Activated B cell treated with CpG ODN at 0.5 μM for 24 hours (primary cell): ENCODE data around the gene FGF2. TPM values are rescaled to one million over a fixed set of nuclear protein-coding genes. Genes with fewer than 3 reads are reported as not detected.
"Not testable (repeated sequence)": the region's sequence is repeated elsewhere in the genome, so short reads cannot be mapped to it uniquely, and the experiment has no call there.

ENCODE experiments used
- ATAC-seq: fragments of 200-7000 bp; cut with Tn5 transposase; one replicate; pipeline ENCODE4 v1.10.0; 2021; ENCODE audit warnings: low read depth, mild to moderate bottlenecking, moderate library complexity
- CTCF ChIA-PET: fragments of 350-600 bp; sonication (Branson Sonifier 250); formaldehyde crosslinking; loops from one replicate; lab custom pipeline; 2021; ENCODE audit warnings: antibody characterized with exemption; lab: Charles Lee
- POLR2A ChIA-PET: fragments of 350-600 bp; sonication (Branson Sonifier 250); formaldehyde crosslinking; loops from one replicate; lab custom pipeline; 2021; ENCODE audit warnings: antibody characterized with exemption; lab: Charles Lee
- DNase-seq: peaks from one replicate; pipeline ENCODE4 v3.0.0; 2022
- H3K27ac Mint-ChIP-seq: one replicate; pipeline ENCODE4 v1.8.0; 2020; ENCODE audit warnings: mixed read lengths
- H3K27me3 Mint-ChIP-seq: one replicate; pipeline ENCODE4 v1.8.0; 2021; ENCODE audit warnings: mixed read lengths
- H3K36me3 Mint-ChIP-seq: one replicate; pipeline ENCODE4 v1.8.0; 2021; ENCODE audit warnings: low read depth, mixed read lengths
- H3K4me1 Mint-ChIP-seq: one replicate; pipeline ENCODE4 v1.8.0; 2021; ENCODE audit warnings: mixed read lengths
- H3K4me3 Mint-ChIP-seq: one replicate; pipeline ENCODE4 v1.8.0; 2020; ENCODE audit warnings: mild to moderate bottlenecking, mixed read lengths
- H3K9me3 Mint-ChIP-seq: one replicate; pipeline ENCODE4 v1.8.0; 2020; ENCODE audit warnings: mixed read lengths
- intact Hi-C: fragments of 100-400 bp; cut with micrococcal nuclease; formaldehyde crosslinking; loops from one replicate; pipeline ENCODE4 v1.15.1; 2024
- total RNA-seq: library from RNA; stranded (reverse); gene quantifications from 2 replicates; pipeline ENCODE4 v1.2.3, GENCODE V29; 2022
- TF ChIP-seq, protein P1 (sequence below): fragments of 200-600 bp; IDR thresholded peaks from one replicate; pipeline ENCODE4 v1.8.0; 2022; ENCODE audit warnings: antibody characterized with exemption, mild to moderate bottlenecking

Gene FGF2
- total RNA-seq, 1 donor from 2014 or later = 0.29 TPM

DNA sequence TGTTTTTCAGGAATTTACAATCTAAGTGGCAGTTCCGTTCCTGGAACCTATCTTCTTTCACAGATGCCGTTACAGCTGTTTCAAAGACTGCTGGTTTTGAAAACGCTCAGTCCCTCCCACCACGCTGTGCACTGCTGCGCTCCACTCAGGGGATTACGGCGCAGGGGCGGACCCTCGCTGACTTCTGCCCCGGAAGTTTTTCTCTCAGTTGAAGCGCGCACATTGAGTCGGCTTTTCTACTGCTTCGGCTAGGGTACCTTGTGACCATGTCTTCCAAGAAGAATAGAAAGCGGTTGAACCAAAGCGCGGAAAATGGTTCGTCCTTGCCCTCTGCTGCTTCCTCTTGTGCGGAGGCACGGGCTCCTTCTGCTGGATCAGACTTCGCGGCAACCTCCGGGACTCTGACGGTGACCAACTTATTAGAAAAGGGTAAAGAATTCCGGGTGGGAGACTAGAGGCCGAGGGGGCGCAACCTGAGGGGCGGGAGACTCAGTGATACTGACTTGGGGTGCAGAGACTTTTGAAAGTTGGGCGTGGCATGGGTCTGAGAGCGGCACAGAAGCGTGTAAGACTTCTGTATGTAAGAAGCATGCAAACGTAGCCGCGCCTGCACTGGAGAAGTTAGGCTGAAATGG, 96.4 kb downstream of the FGF2 start:
- POLR2A ChIA-PET = interaction anchor here (0.8 to 1.1 kb wide), 2 partner anchors 165 to 191 kb away, joined by 3 to 5 read pairs; partner anchors contain the start of gene BBS12
- intact Hi-C loops = loop anchor here (1.0 to 10.0 kb wide), 8 partner anchors 95 to 1342 kb away; partner anchors contain the start of genes BBS12, BBS7, BLTP1 and CCNA2
- Mint-ChIP-seq H3K27ac (peak overlapping the region; percentile 91), H3K36me3 (peaks cover 11% of the 10 kb centered on the region), H3K9me3 (no peaks in the 10 kb centered on the region), H3K4me1 (peaks cover 13% of the 10 kb centered on the region), H3K27me3 (no peaks in the 10 kb centered on the region), H3K4me3 (peak overlapping the region; percentile 98)
- peak; percentile 97 for ATAC-seq
- CTCF ChIA-PET = interaction anchor here (3.1 kb wide), 1 partner anchor 8 kb away, joined by 16 read pairs; no protein-coding TSS in a partner anchor
- DNase-seq = peak; percentile 70
- TF ChIP-seq, protein P1, sequence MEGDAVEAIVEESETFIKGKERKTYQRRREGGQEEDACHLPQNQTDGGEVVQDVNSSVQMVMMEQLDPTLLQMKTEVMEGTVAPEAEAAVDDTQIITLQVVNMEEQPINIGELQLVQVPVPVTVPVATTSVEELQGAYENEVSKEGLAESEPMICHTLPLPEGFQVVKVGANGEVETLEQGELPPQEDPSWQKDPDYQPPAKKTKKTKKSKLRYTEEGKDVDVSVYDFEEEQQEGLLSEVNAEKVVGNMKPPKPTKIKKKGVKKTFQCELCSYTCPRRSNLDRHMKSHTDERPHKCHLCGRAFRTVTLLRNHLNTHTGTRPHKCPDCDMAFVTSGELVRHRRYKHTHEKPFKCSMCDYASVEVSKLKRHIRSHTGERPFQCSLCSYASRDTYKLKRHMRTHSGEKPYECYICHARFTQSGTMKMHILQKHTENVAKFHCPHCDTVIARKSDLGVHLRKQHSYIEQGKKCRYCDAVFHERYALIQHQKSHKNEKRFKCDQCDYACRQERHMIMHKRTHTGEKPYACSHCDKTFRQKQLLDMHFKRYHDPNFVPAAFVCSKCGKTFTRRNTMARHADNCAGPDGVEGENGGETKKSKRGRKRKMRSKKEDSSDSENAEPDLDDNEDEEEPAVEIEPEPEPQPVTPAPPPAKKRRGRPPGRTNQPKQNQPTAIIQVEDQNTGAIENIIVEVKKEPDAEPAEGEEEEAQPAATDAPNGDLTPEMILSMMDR = no peak

DNA sequence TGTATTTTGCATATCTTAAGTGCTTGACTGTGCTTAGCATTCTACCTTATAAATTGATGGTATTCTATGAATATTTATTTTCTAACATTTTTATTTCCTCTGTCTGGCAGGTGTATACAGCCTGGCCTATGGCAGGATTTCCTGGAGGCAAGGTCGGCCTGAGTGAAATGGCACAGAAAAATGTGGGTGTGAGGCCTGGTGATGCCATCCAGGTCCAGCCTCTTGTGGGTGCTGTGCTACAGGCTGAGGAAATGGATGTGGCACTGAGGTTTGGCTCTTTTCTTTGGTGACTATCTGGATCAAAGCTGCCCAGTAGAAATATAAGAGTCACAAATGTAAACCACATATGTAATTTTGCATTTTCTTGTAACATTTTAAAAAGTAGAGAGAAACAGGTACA, 102.3 kb downstream of the FGF2 start:
- Mint-ChIP-seq H3K4me1 (no peaks in the 10 kb centered on the region), H3K4me3 (no peak overlapping the region), H3K27me3 (no peaks in the 10 kb centered on the region), H3K9me3 (no peaks in the 10 kb centered on the region), H3K36me3 (peaks cover 34% of the 10 kb centered on the region), H3K27ac (no peak overlapping the region)
- CTCF ChIA-PET = interaction anchor here (1.3 to 4.0 kb wide), 2 partner anchors 171 to 212 kb away, joined by 3 to 32 read pairs; no protein-coding TSS in a partner anchor
- ATAC-seq (no peak), DNase-seq (no peak)
- POLR2A ChIA-PET = no interaction called here
- TF ChIP-seq, protein P1 = no peak
- intact Hi-C loops = loop anchor here (10.0 kb wide), 1 partner anchor 1336 kb away; no protein-coding TSS in a partner anchor

DNA sequence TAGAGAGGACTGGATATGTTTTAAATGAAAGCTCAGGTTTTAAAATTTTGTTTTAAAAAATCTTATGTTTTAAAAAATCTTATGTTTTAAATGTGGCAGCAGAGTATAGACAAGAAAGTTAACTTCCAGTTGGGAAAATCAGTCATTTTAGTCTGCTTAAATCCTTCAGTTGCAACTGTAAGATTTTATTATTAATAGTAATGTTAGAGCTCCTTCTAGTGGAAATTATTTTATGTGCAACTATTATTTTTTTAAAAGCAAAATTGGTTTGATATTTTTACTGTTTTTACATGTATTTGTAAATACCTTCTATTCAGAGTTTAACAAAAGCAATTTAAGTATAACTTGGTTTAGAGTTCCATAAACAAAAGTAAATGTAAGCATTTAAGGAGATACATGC, 104.2 kb downstream of the FGF2 start:
- Mint-ChIP-seq H3K4me3 (no peak overlapping the region), H3K27me3 (no peaks in the 10 kb centered on the region), H3K27ac (no peak overlapping the region), H3K36me3 (peaks cover 49% of the 10 kb centered on the region), H3K9me3 (no peaks in the 10 kb centered on the region), H3K4me1 (no peaks in the 10 kb centered on the region)
- no peak for DNase-seq
- TF ChIP-seq, protein P1 = peak; percentile 16
- intact Hi-C loops = loop anchor here (1.0 to 10.0 kb wide), 8 partner anchors 173 to 1031 kb away; partner anchors contain the start of genes BBS12 and TRPC3
- no peak for ATAC-seq
- ChIA-PET CTCF (interaction anchor here (0.9 to 4.0 kb wide), 9 partner anchors 10 to 1030 kb away, joined by 3 to 32 read pairs (median 6); partner anchors contain the start of genes BBS12 and NUDT6), POLR2A (no interaction called here)

DNA sequence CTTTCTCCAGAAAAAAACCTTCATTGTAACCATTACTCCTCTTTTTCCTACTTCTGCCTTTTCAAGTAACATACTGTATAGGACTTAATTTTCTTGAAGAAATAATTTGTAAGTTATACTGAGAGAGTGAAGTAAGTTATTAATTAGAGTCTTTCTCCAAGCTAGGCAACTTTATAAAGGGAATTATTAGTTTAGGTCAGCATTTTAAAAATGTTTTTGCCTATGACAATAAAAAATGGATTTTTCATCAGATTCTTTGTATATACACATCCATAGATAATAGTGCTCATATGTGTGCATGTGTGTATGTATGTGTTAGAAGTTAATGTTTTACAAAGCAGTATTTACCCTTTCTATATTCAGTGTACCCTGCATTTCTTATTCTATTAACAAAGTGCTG, 106.1 kb downstream of the FGF2 start:
- H3K9me3 Mint-ChIP-seq = no peaks in the 10 kb centered on the region
- intact Hi-C loops = loop anchor here (5.0 to 10.0 kb wide), 3 partner anchors 215 to 980 kb away; partner anchors contain the start of gene TRPC3
- H3K27me3 Mint-ChIP-seq = no peaks in the 10 kb centered on the region
- ATAC-seq (no peak), DNase-seq (no peak)
- POLR2A ChIA-PET = no interaction called here
- H3K4me1 Mint-ChIP-seq = no peaks in the 10 kb centered on the region
- H3K27ac Mint-ChIP-seq = no peak overlapping the region
- no peak overlapping the region for H3K4me3 Mint-ChIP-seq
- CTCF ChIA-PET = interaction anchor here (0.6 to 4.0 kb wide), 5 partner anchors 18 to 1327 kb away, joined by 3 to 32 read pairs (median 4); partner anchors contain the start of gene BBS12
- TF ChIP-seq, protein P1 = no peak
- peaks cover 63% of the 10 kb centered on the region for H3K36me3 Mint-ChIP-seq

DNA sequence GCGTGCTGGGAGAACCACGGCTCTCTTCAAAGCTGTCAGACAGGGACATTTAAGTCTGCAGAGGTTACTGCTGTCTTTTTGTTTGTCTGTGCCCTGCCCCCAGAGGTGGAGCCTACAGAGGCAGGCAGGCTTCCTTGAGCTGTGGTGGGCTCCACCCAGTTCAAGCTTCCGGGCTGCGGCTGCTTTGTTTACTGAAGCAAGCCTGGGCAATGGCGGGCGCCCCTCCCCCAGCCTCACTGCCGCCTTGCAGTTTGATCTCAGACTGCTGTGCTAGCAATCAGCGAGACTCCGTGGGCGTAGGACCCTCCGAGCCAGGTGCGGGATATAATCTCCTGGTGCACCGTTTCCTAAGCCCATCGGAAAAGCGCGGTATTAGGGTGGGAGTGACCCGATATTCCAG, 118.5 kb downstream of the FGF2 start:
- DNase-seq, H3K4me1 Mint-ChIP-seq, H3K27me3 Mint-ChIP-seq, intact Hi-C loops, POLR2A ChIA-PET, H3K9me3 Mint-ChIP-seq, H3K27ac Mint-ChIP-seq, CTCF ChIA-PET, H3K4me3 Mint-ChIP-seq, ATAC-seq: not testable (repeated sequence)
- H3K36me3 Mint-ChIP-seq = peaks cover 49% of the 10 kb centered on the region
